Gastrocnemius medialis (tissue), 4 donors: ENCODE results near the gene EPN3.

Experiments
- POLR2A ChIP-seq, 2 donors: fragments of 450-650 bp; IDR thresholded peaks; one replicate each; pipeline ENCODE4 v1.6.1; 2017; ENCODE audit warnings: antibody characterized with exemption in 2 of 2, mild to moderate bottlenecking in 2 of 2, moderate library complexity in 2 of 2
- TF ChIP-seq, protein P1 (sequence below), 5 experiments: fragments of 450-650 bp in 3 of 5; fragments of 200-600 bp in 2 of 5; sonication (generic) in 2 of 5; IDR thresholded peaks in 4 of 5; conservative IDR thresholded peaks in 1 of 5; 1 replicate in 4 of 5; 2 replicates in 1 of 5; pipeline ENCODE4 v1.5.1; 2016 to 2019; ENCODE audit warnings: antibody characterized with exemption in 5 of 5, mild to moderate bottlenecking in 3 of 5, moderate library complexity in 3 of 5

DNA sequence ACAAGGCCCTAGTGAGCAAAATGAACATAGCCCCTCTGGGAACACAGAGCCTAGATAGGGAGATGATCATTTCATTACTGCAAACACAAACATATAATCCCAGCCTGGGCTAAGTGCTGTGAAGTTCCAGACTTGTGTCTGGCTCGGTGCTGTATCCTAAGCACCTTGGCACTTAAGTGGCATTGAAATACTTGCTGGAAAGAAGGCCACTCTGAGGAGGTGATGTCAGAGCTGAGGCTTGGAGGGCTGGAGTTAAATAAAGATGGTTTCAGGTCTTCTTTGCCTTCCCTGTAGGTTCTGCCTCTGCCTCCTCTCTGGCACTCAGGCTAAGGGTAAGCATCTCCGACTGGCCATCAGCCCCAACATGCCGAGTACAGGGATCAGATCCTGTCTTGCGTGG lies 25.6 kb downstream of the EPN3 start:
- TF ChIP-seq, protein P1, sequence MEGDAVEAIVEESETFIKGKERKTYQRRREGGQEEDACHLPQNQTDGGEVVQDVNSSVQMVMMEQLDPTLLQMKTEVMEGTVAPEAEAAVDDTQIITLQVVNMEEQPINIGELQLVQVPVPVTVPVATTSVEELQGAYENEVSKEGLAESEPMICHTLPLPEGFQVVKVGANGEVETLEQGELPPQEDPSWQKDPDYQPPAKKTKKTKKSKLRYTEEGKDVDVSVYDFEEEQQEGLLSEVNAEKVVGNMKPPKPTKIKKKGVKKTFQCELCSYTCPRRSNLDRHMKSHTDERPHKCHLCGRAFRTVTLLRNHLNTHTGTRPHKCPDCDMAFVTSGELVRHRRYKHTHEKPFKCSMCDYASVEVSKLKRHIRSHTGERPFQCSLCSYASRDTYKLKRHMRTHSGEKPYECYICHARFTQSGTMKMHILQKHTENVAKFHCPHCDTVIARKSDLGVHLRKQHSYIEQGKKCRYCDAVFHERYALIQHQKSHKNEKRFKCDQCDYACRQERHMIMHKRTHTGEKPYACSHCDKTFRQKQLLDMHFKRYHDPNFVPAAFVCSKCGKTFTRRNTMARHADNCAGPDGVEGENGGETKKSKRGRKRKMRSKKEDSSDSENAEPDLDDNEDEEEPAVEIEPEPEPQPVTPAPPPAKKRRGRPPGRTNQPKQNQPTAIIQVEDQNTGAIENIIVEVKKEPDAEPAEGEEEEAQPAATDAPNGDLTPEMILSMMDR (IDR thresholded peaks at IDR 0.05 in 4 of 5, conservative IDR thresholded peaks at IDR 0.05 in 1 of 5) = no peak
- no peak for TF ChIP-seq POLR2A (IDR thresholded peaks at IDR 0.05)
